DND-41 (cell line): ENCODE measurements around the gene TMTC2.

Experiments used
- CTCF ChIP-seq: IDR thresholded peaks from 2 replicates; pipeline ENCODE4 v1.5.1; 2012; ENCODE audit warnings: borderline replicate concordance, low read length, moderate library complexity, mild to moderate bottlenecking; ENCODE audit not compliant: poor library complexity, severe bottlenecking; ENCODE audit errors: extremely low read depth
- EZH2 ChIP-seq: IDR thresholded peaks from 3 replicates; pipeline ENCODE4 v1.6.1; 2012; ENCODE audit warnings: borderline replicate concordance, low read depth, mild to moderate bottlenecking, moderate library complexity, low read length, inconsistent platforms; ENCODE audit not compliant: severe bottlenecking

- no peak for TF ChIP-seq CTCF
- no peak for TF ChIP-seq EZH2
These were observed 21.4 kb upstream of the TMTC2 start for GRCh38 chr12:82665142-82665923.
